Brain microvascular endothelial cell (primary cell): Measurements from ENCODE around the gene PFN3.

ENCODE experiments used
- DNase-seq: peaks from one replicate; pipeline ENCODE4 v3.0.0-alpha.2; 2020
- H3K27ac ChIP-seq: fragments of 250-450 bp; sonication (Bioruptor Pico); 2 replicates; pipeline ENCODE4 v1.5.1; 2020; ENCODE audit warnings: mild to moderate bottlenecking, moderate library complexity
- H3K27me3 ChIP-seq: fragments of 250-450 bp; sonication (Bioruptor Pico); replicated peaks from 2 replicates; pipeline ENCODE4 v1.5.1; 2020; ENCODE audit warnings: mild to moderate bottlenecking
- H3K36me3 ChIP-seq: fragments of 250-450 bp; sonication (Bioruptor Pico); replicated peaks from 2 replicates; pipeline ENCODE4 v1.5.1; 2020; ENCODE audit warnings: mild to moderate bottlenecking
- H3K4me3 ChIP-seq: 2 replicates; pipeline ENCODE4 v1.5.1; 2011; ENCODE audit warnings: low read depth, mild to moderate bottlenecking, control low read depth, low read length, moderate library complexity
- in situ Hi-C: cut with HindIII; loops from 2 replicates; pipeline ENCODE4 v1.10.0; 2017; ENCODE audit warnings: low sequenced_read_pairs, low pct_ligation_motif_present
- TF ChIP-seq, protein P1 (sequence below): IDR thresholded peaks from 2 replicates; pipeline ENCODE4 v1.5.1; 2011; ENCODE audit warnings: low read depth, mild to moderate bottlenecking, moderate library complexity, low read length, control low read depth, inconsistent platforms; ENCODE audit errors: missing control alignments

PFN3 gene

DNA sequence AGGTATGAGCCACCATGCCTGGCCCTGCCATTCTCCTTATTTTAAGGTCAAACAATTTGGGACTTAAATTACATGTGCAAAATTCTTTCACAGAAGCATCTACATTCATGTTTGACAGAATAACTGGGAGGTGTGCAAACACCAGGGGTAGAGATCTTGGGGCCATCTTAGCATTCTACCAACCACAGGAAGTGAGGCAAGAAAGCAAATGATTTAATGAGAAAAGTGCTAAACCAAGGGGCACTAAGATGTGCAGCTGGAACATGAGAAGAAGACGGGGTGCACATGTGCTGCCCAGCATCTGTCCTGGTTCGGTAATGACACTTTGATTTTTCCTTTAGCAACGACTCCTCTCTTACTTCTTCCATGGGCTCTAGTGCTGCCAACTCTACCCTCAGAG, 10.1 kb upstream of the PFN3 start:
- in situ Hi-C loops = no loop called here
- DNase-seq = no peak
- no peak overlapping the region for H3K4me3 ChIP-seq
- H3K27ac ChIP-seq = no peak overlapping the region
- no peaks in the 10 kb centered on the region for H3K27me3 ChIP-seq
- TF ChIP-seq, protein P1, sequence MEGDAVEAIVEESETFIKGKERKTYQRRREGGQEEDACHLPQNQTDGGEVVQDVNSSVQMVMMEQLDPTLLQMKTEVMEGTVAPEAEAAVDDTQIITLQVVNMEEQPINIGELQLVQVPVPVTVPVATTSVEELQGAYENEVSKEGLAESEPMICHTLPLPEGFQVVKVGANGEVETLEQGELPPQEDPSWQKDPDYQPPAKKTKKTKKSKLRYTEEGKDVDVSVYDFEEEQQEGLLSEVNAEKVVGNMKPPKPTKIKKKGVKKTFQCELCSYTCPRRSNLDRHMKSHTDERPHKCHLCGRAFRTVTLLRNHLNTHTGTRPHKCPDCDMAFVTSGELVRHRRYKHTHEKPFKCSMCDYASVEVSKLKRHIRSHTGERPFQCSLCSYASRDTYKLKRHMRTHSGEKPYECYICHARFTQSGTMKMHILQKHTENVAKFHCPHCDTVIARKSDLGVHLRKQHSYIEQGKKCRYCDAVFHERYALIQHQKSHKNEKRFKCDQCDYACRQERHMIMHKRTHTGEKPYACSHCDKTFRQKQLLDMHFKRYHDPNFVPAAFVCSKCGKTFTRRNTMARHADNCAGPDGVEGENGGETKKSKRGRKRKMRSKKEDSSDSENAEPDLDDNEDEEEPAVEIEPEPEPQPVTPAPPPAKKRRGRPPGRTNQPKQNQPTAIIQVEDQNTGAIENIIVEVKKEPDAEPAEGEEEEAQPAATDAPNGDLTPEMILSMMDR = no peak
- no peaks in the 10 kb centered on the region for H3K36me3 ChIP-seq

DNA sequence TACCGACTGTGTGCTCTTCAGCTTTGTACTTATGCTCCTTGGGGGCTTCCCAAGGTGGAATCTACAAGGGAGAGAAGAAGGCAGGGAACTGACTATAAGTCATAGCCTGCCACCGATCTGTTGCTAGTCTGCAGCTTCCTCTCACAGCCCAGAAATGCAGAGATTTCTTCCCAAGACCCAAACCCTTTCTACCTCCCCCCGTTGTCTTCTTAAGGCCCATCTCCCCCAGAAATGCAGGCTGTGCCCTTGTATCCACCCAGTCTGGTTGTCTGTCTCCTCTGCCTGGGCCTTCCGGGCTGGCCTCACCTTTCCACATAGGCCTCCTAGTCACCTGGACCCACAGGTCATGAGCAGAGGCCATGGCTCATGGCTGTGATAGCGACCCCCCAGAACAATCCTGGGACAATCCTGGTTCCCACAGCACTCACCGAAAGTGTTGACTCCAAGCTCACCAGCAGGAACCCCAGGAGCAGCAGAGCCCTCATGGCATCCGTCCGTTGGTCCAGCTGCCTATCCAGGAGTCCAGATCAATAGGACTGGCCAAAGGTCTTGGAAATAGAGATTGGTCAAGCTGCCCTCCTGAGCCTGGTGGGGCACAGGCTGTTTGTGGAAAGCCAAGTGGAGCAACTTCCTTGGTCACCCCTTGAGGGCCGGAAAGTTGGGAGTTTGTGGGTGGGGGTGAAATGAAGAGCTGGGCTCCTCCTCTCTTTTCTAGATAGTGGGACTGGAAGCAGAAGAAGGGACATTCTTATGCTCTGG, 8.8 kb upstream of the PFN3 start, which contains the start of gene F12:
TSS of gene F12 (minus strand) at position 522 of the 759 bp plus-strand sequence. CDS start at position 485, 37 bp downstream.
- in situ Hi-C loops = no loop called here
- no peaks in the 10 kb centered on the region for H3K27me3 ChIP-seq
- no peak for DNase-seq
- TF ChIP-seq, protein P1 = no peak
- no peak within 1 kb of the TSS for H3K4me3 ChIP-seq
- H3K27ac ChIP-seq = no peak within 1 kb of the TSS
- H3K36me3 ChIP-seq = no peaks in the 10 kb centered on the region

DNA sequence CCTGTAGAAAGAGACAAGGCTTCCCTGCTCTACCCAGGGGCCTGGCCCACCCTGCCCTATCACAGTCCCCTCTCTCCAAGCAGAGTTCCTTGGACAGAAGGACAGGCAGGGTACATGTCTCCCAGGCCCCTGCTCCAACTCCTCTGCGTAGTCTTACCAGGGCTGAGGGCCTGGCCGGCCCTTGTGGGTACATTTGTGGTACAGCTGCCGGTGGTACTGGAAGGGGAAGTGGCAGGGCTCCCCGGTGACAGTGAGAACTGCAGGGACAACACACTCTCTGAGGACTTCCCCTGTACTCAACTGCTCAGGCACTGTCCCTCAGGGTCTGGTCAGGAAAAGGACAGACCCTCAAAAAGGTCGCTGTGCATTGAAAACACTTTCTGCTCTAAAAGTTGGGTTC, 5.3 kb upstream of the PFN3 start:
- DNase-seq = no peak
- in situ Hi-C loops = no loop called here
- TF ChIP-seq, protein P1 = no peak
- Histone ChIP-seq H3K27ac (no peak overlapping the region), H3K27me3 (peaks cover 10% of the 10 kb centered on the region), H3K36me3 (no peaks in the 10 kb centered on the region), H3K4me3 (no peak overlapping the region)

DNA sequence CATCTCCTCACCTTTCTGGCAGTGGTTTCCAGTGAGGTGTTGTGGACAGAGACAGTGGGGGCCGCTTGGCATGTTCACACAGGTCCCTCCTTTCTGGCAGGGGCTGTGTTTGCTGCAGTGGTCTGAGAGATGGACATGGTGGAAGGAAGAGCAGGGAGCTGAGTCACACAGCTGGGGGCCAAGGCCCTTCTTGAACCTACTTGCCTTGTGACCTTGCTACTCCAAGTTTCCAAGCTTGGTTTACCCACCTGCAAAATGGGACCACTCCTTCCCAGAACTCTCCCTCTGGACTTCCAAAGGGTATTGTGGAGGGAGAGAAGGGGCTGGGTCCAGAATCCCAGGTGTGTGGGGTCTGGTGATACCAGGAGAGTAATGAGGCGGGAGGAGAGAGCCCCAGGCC, 4.9 kb upstream of the PFN3 start:
- in situ Hi-C loops = no loop called here
- Histone ChIP-seq H3K27me3 (peaks cover 15% of the 10 kb centered on the region), H3K36me3 (no peaks in the 10 kb centered on the region), H3K27ac (no peak overlapping the region), H3K4me3 (no peak overlapping the region)
- no peak for DNase-seq
- TF ChIP-seq, protein P1 = no peak

DNA sequence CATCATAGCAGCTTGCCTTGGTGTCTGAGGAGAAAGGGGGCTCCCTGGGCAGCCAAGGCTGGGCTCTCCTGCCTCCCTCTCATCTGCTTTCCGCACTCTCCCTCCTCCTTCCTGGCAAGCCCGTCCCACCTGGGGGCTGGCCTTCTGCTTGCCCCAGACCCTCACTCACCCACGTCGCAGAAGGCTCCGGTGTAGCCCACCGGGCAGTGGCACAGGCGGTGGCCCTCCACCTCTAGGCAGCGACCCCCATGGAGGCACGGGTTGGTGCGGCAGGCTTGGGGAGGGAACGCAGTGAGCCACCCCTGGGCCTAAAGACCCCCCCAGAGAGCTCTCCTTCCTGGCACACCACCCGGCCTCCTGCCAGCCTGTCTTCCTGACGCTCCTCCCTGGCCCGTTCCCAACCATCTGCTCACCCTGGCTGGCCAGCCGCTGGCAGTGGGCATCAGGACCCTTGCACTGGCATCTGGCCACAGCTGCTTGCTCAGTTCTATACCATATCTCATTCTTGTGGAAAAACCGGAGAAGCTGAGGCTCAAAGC, 4.2 kb upstream of the PFN3 start:
- H3K36me3 ChIP-seq = no peaks in the 10 kb centered on the region
- in situ Hi-C loops = no loop called here
- peak overlapping the region; percentile 63 for H3K4me3 ChIP-seq
- peaks cover 20% of the 10 kb centered on the region for H3K27me3 ChIP-seq
- H3K27ac ChIP-seq = no peak overlapping the region
- DNase-seq = no peak
- TF ChIP-seq, protein P1 = no peak
